Stimulated activated CD8-positive, alpha-beta memory T cell treated with anti-CD3 and anti-CD28 coated beads, Interleukin-4, amount 100 ng/mL, for 1 hour (primary cell): Measurements from ENCODE around the gene WDR38.

Experiments used
- DNase-seq, 2 donors: peaks; one replicate each; pipeline ENCODE4 v3.0.0-alpha.2; 2020; ENCODE audit warnings: low read depth in 2 of 2, low spot score in 1 of 2

Gene WDR38

GRCh38 chr9:124880501-124880900, 27.2 kb downstream of the WDR38 start:
- no peak for DNase-seq

GRCh38 chr9:124881138-124881743, 28.0 kb downstream of the WDR38 start:
- no peak for DNase-seq

GRCh38 chr9:124882231-124882630, 29.0 kb downstream of the WDR38 start:
- DNase-seq, result no peak

GRCh38 chr9:124884376-124884775, 31.1 kb downstream of the WDR38 start:
- DNase-seq, result no peak

- DNase-seq, result no peak
Measured at GRCh38 chr9:124885551-124885950, 32.3 kb downstream of the WDR38 start.

- DNase-seq, result no peak
Measured at GRCh38 chr9:124886461-124886860, 33.2 kb downstream of the WDR38 start.

GRCh38 chr9:124886866-124887492, 33.7 kb downstream of the WDR38 start:
- no peak for DNase-seq

GRCh38 chr9:124887832-124888231, 34.6 kb downstream of the WDR38 start:
- DNase-seq, result no peak

GRCh38 chr9:124889006-124889405, 35.7 kb downstream of the WDR38 start:
- no peak for DNase-seq

- DNase-seq, result no peak
Measured at GRCh38 chr9:124890179-124890578, 36.9 kb downstream of the WDR38 start.

GRCh38 chr9:124894035-124894740, 40.9 kb downstream of the WDR38 start:
- DNase-seq, result no peak

- no peak for DNase-seq
Measured at GRCh38 chr9:124894741-124895170, 41.5 kb downstream of the WDR38 start.

GRCh38 chr9:124897570-124898460, 44.6 kb downstream of the WDR38 start:
- no peak for DNase-seq

- no peak for DNase-seq
Measured at GRCh38 chr9:124899845-124900244, 46.6 kb downstream of the WDR38 start.

GRCh38 chr9:124906966-124907365, 53.7 kb downstream of the WDR38 start:
- no peak for DNase-seq
